T-helper 22 cell (primary cell): ENCODE results near the gene CLMP.
"Not testable (repeated sequence)": the region's sequence is repeated elsewhere in the genome, so short reads cannot be mapped to it uniquely, and the experiment has no call there.

Source experiments
- DNase-seq: peaks from one replicate; pipeline ENCODE4 v3.0.0-alpha.2; 2020; ENCODE audit warnings: low read depth

CLMP gene

DNA sequence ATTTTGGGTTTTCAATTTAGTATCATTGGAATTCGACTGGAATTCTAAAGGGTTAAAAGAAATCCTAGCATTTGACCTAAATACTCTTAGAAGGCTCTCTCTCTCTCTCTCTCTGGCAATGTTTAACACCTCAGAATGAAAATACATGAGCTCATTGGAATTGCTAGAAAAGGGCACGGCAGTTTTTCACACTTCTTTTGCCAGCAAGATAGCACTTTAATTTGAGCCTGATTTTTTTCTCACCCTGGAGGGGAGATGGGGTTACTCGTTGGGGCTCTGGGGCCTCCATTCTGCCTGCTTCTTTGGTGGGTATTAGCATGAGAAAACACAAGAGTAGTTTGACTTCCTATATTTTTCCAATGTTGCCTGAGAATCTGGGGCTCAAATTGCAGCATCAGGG is 22.8 kb upstream of the CLMP start:
- no peak for DNase-seq

DNA sequence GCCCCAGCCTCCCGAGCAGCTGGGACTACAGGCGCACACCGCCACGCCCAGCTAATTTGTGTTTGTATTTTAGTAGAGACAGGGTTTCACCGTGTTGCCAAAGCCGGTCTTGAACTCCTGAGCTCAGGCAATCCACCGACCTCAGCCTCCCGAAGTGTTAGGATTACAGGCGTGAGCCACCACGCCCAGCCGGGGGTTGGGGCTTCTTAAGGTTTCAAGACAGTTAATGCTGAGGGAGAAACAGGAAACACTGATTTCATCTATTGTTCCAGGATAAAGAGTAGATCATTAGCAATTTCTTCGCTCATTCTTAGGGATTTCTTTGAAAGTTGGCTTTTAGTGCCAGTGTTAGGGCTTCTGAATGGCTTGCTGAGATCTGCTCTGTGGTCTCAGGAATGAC is 21.2 kb upstream of the CLMP start:
- DNase-seq, result no peak

DNA sequence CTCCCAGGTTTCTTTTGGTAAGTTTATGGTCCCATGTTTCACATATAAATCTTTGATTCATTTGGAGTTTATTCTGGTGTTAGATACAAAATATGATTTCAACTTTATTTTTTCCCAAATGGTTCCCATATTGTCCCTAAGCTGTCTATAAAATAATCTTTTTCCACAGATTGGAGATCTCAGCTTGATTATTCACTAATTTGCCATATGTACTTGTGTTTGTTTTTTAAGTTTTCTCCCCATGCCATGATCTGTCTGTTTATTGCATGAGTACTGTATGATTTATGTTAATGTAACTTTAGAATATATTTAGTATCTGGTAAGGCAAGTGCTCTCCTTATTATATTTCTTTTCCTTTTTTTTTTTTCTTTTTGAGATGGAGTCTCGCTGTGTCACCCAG is 19.9 kb upstream of the CLMP start:
- no peak for DNase-seq

DNA sequence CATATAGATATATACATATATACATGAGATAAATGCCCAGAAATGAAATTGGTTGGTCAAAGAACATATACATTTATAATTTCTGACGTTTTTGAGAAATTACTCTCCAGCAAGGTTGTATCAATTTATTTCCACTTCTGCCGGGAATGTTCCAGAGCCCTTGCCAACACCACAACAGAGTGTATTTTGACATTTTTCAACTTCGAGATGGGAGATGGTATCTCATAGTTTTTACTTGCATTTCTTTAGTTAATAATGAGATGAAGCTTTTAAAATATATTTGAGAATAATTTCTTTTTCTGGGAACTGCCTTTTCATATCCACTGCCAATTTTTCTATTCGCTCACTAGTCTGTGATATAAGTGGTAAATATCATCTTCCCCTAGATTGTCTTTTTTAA is 19.3 kb upstream of the CLMP start:
- no peak for DNase-seq

DNA sequence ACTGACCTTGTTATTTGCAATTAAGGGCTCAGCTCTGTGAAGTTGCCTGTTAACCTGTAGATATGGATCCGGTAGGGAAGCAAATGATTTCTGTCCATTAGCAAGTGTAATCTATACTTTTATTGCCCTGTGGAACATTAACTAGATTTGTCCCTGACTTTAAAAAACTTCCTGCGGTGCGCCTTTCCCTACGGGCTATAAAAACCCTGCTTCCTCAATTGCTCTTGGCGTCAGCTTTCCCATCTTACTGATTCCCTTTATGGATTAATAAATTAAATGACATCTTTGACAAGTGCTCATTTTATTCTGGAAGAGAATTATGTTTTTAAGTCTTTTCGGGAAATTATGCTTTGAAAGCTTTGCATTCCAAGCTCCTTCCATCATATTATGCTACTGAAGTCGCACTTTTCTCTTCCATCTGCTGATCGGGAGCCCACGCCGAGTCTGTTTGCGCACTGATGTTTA is 18.3 kb upstream of the CLMP start:
- DNase-seq, result no peak

DNA sequence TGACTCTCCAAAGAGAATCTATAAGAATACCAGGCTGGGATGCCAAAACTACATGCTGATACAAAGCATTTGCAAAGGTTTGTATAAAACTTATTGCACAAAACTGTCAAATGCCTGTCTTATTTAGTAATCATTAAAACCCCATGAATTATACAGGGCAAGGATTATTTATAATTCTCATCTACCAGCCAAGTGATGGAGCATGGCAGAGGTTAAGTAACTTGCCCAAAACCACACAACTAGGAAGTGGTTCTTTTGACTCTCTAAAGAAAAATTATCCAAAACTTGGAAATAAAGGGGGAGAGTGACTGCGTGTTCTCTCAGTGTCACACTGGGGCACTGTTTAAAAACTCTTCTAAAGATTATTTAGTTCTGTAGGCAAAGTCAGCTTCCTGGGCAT is 17.4 kb upstream of the CLMP start:
- DNase-seq, result no peak

DNA sequence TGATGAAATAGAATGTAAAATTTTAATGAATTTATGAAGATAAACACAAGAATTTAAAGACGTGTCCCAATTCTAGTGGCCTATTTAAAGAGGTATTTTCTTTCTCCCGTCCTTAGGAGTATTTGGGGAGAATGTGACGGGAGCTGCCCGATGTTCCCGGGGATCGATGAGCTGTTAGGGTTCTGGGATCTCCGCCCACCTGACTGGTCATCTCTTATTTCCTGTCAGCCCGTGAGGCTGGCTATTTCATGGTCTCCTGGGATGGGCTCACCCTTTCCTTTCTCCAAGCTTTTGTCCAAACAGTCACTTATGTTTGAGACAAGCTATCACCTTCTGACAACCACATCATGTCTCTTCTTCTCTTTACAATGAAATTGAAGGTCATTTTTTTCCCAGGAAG is 16.9 kb upstream of the CLMP start:
- no peak for DNase-seq

DNA sequence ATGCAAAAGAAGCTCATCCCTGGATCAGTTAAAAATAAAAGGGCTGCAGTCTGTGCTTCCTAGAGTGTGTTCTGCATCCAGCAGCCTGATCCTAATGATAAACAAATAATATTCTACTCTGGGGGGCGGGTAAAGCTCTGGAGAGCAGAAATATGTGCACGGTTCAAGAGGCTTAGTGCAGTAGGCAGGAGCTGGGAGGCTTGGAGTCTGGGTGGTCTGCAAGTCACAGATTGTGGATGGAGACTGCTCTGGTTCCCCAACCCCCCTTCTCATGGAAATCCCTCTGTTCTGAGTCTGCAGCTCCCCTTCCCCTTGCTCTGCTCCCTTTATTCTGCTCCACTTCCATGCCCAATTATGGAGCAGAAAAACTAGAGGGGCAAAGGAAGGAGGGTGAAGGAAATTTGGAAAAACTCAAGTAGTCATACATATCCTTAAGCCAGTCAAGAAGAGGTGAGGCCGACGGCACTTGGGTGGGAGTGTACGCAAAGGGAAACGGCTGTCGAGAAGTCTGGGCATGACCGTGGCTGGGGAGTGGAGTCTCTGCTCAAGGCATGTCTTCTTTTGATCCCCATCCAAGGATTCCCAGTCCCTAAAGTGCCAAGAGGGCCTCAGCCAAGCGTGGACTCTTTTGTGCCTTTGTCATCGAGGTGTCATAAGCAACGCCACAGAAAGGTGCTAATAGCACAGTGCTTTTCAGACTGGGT is 16.3 kb upstream of the CLMP start:
- DNase-seq, result no peak

DNA sequence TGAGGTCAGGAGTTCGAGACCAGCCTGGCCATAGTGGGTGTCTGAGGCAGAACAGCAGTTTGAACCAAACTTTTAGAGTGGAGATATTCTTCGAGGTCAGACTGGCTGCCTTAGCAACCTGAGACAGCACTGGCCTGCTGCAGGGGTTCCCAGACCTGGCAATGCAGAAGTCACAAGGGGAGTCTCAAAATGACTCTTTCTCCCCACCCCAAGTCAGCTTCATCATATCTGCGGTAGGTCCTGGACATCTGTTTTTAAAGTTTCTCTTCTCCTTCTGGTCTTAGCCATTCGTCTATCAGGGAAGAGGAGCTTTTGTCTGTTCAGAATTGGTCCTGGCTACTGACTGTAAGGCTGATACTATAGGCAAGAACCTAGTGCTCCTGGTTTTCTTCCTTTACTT is 14.5 kb upstream of the CLMP start:
- DNase-seq, result no peak

DNA sequence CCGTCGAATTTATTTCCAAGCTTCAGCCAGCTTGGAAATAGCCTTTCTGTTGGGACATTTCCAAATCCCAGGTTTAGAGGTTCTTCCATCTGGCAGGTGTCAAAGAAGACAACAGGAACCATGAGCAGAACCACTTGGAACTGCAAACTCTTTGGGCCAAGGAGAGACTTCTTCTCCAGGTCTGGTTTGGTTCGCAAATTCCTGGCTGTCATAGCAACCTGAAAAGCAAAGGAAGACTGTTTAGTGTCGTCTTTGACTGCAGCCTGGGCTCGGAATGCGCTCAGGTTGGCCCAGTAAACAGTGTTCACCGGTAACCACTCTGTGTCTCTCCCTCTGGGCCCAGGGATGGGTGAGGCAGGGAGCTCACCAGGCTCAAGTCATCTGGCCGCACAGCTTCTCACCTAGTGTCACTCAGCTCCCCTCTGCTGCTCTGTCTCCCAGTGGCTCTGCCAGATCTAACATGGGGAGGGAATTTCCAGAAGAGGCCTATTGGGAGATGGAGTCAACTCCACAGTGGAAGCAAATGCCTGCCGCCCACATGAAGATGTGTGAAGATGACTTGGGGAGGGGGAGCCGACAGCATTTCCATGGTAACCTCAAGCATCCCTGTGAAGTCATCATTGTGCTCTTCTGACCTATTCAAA is 11.9 kb upstream of the CLMP start:
- no peak for DNase-seq

DNA sequence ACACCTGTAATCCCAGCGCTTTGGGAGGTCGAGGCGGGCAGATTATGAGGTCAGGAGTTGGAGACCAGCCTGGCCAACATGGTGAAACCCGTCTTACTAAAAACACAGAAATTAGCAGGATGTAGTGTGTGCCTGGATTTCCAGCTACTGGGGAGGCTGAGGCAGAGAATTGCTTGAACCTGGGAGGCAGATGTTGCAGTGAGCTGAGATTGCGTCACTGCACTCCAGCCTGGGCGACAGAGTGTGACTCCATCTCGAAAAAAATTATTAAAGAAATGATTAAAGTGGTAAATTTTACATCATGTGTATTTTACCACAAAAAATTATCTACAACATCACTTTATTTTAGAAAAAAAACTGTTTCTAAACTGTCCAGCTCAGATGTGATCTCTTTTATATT is 11.0 kb upstream of the CLMP start:
- DNase-seq, result not testable (repeated sequence)

DNA sequence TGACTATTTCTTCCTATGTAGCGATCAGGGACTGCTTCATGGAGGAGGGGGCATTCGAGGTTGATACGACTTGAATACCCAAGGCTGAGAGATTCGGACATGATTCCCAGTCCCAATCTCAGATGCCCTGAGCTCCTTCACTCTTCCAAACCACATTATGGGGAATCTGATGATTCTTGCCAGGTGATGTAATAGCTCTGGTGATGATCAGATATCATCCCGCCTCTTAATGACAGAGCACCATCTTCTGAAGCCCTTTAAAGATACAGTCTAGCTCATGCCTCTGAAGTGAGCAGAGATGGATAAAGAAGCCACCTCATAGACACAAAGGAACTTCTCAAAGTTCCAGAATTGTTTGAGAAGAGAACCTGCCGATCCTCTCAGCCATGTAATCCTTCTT is 8.9 kb upstream of the CLMP start:
- DNase-seq, result no peak

DNA sequence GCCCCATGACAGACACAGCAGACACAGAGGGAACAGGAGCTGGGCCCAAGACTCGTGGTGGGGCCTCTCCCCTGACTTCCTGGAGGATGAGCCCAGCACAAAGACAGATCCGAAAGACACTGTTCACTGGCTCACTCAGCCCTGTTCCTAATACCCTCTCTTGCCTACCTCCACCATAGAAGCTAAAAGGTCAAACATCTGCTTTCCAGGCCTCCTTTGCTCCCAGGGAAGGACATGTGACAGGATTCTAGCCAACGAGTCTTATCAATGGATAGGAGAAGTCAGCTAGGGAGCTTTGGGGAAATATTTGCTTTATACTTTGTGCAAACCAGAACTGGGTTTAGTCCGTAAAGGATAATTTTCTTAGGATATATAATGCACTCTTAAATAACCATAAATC is 8.4 kb upstream of the CLMP start:
- DNase-seq, result no peak

DNA sequence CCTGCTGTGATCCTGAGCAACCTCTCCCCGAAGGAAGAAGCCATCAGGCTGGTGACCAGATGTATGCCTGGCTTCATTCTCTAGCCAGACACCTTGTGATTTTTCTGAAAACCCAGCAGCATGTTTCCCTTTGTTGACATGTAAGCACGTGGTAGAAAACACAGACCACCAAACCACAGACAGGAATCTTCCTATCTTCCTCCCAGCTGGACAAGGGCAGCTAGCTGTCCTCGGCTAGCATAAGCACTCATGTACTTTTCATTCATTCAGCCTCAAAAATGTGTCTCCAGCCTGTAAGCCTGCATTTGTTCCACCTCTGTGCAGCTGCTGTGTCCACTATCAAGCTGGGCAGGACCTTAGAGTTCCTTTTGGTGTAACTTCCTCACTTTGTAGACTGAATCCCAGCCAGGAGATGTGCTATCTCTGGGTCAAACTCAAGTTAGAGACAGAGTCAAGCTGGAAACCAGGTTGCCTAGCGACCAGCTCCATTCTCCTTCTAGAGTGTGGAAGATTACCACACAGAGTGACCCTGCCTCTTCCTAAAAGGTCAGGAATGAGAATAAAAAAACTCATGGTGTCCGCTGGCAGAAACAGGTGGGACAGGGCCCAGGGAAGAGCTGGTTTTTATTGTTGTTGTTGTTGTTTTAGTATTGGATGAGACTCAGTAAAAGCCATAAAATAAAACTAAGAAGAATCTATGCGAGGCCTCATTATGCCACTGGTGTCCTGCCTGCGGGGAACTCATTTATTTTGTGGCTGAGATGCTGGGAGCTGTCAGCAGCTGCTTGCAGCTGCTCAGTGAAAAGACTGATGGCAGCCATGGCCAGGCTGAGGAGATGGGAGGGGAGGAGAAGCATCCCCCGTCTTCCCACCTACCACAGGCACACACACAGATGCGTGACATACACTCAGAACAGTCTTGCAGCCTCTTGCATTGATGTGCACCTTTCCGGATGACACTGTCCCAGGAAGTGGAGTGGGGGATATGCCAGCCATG is 7.4 kb upstream of the CLMP start:
- no peak for DNase-seq

DNA sequence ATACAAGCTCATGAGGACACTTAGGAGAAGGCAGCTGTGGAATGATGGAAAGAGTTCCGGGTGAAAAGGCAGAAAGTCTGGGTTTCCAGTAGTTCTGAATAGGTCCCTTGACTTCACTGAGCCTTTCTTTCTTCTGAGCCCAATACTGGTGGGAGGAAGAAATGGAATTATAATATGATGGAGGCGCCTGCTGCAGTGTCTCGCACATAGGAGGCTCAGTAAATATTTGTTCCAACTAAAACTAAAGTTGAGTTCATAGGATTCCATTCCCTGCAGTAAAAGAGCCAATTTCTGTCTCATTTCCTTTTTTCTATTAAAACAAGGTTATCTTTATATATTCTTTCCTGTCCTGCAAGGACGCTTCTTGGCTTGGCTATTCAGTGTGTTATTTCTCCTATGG is 5.2 kb upstream of the CLMP start:
- no peak for DNase-seq

DNA sequence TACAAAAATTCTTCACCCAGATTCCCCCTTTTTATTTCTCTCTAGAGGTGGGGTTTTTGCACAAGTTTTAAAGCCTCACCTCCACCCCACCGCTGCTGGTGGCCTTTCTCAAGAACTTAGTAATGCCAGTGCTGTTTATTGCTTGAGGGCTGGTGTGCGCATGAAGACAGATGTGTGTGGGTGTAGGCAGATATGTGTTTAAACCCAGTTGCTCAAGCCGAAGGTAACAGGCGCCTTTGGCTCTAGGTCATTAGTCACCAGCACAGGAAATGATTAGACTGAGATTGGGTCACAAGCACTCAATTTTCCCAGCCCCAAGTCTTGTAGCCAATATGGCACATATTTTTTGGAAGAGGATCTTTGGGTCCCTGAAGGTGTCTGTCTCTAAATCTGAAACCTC is 2.7 kb upstream of the CLMP start:
- DNase-seq, result no peak

DNA sequence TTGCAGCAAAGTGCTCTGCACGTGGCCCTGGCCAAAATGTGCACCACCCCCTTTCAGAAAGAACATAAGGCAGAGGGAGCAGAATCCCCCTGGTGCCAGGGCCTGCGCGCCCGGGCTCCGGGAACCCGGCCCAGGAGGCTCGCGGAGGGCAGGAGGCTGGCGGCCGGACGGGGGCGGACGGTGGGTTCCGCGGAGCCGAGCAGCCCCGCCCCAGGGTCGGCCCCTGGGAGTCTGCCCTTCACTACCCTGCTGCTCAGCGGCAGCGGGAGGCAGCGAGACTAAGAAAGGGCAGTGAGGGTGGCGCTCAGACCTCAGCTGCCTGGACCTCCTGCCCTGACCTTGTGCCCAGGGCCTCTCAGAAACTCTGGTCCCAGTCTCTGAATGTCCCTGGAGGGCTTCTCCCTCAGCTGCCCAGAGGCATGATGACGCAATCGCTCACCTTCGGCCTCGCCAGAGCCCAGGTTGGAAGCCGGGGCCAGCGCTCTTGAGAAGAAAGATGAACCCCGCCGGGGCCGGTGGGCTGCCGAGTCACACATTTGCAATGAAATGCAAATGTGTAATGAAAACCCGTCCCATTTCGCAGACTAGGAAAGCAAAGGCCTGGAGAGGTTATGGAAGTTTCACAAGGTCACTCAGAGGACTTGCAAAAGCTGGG is 1.1 kb upstream of the CLMP start:
- DNase-seq, result no peak

DNA sequence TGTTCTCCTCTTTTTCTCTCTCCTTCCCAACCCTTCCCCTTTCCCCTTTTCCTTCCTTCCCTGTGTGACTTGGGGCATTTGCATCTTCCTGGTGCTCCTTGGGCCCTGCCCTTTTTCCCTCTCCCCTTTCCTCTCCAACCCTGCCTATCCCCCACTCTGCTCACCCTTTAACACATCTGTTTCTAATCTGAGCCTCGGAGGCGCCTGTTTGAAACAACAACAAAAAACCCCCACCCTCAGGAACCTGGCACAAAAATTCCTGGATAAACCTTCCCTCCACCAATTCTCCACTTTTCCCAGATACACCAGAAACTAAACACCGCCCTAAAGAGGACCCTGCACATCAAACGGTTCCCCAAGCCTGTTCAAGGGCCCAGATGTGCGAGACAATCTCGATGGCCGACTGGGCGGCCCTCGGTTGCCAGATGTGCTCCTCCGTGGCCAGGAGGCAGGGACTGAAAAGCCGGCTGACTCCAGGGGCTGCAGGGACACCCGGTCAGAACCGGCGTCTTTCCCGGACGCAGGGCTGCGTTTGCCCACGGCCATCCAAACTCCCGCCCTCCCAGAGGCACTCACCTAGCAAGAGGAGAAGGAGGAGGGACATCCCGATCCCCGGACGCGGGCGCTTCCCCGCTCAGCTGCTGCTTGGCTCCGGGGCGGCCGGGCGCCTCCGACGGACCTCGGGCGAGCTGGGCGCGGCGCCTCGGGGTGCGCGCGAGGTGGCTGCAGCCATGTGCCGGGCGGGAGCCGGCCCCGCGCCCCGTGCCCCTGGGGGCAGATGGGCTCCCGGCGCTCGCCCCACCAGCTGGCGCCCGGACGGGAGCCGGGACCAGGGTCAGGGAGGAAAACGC is 486 bp downstream of the CLMP start:
- no peak for DNase-seq

DNA sequence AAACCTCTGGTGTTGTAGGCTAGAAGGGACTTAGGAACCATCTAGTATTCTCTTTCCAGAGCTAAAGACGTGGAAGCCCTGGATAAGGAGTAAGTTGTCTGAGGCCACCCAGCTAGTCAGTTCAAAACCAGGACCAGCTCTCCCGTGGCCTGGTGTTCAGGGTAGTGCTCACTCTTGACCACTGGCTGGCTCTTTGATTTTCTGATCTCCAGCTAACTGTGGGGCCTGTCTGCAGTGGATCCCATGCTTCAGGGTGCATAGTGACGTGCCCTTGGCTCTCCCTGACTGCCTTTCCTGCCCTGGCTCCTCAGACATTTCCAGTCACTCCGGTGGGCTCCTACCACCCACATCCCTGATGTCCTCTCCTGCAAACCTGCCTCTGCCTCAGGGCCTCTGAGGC is 1.3 kb downstream of the CLMP start:
- no peak for DNase-seq

DNA sequence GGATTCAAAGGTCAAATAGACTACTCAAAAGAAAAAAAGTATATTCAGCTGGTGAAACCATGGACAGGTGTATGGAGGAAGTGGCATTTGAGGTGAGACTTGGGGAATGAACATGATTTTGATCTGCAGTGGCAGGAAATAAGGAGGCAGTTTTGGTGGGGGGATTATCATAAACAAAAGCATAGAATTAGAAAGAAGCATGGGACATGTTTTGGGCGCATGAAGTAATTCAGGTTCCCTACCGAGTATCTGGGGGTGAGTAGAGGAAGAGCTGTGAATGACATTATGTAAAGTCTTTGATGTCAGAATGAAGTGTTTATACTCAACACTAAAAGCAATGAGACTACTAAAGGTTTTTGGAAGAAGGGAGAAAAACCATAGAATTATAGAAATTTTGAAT is 3.1 kb downstream of the CLMP start:
- DNase-seq, result no peak

DNA sequence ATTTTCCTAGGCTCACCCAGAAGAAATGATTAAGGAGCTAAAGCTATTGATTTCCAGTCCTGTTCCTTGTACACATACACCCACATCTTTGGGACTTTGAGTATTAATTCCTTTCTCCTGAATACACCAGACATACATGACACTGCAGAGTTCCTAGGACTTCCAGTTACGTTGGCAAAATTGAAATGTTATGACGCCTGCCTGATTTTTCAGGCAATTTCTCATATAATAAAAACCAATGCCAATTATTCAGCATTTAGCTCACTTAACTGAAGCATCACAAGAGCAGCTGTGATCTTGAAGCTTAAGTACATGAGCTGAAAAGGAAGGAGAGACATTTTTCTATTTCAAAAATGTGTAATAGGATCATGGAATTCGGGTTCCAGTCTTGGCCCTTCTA is 4.5 kb downstream of the CLMP start:
- no peak for DNase-seq
